H1 (cell line): Measurements from ENCODE around the gene DMPK. TPM values are rescaled to one million over a fixed set of nuclear protein-coding genes. Genes with fewer than 3 reads are reported as not detected.

ENCODE experiments used
- JUN ChIP-seq: IDR thresholded peaks from 2 replicates; pipeline ENCODE4 v1.6.1; 2011; ENCODE audit warnings: low read depth, mild to moderate bottlenecking, improper control_type of control experiment, low read length
- KDM4A ChIP-seq: IDR thresholded peaks from one replicate; pipeline ENCODE4 v1.7.1; 2012; ENCODE audit warnings: low read depth, mild to moderate bottlenecking, moderate library complexity, low read length, inconsistent platforms; ENCODE audit not compliant: severe bottlenecking
- POLR2A ChIP-seq, 2 experiments: IDR thresholded peaks; 1 replicate in 1 of 2; 2 replicates in 1 of 2; pipeline ENCODE4 v1.6.1; 2011; ENCODE audit warnings: low read depth in 2 of 2, low read length in 2 of 2, mild to moderate bottlenecking in 2 of 2; ENCODE audit errors: control extremely low read depth in 1 of 2
- RBBP5 ChIP-seq: IDR thresholded peaks from 2 replicates; pipeline ENCODE4 v1.7.1; 2012; ENCODE audit warnings: low read depth, mild to moderate bottlenecking, inconsistent platforms, low read length, moderate library complexity, borderline replicate concordance
- SUZ12 ChIP-seq: fragments of 200-600 bp; sonication (generic); IDR thresholded peaks from 2 replicates; pipeline ENCODE4 v1.6.1; 2012; ENCODE audit warnings: mild to moderate bottlenecking, inconsistent platforms, low read length, moderate library complexity, mixed read lengths
- TAF7 ChIP-seq: optimal IDR thresholded peaks from 2 replicates; pipeline ENCODE3; 2011; ENCODE audit warnings: low read depth, mild to moderate bottlenecking, inconsistent platforms, low read length, moderate library complexity, borderline replicate concordance
- TBP ChIP-seq: IDR thresholded peaks from 2 replicates; pipeline ENCODE4 v1.6.1; 2011; ENCODE audit warnings: low read depth, low read length, improper control_type of control experiment
- polyA plus RNA-seq, 7 experiments: library from polyadenylated mRNA; depleted of rRNA in 3 of 7; stranded (reverse) in 5 of 7; unstranded in 2 of 7; fragments of >200 nt in 5 of 7; fragments of 200-250 nt in 2 of 7; gene quantifications; 1 replicate in 5 of 7; 2 replicates in 1 of 7; 4 replicates in 1 of 7; pipeline versions ENCODE4 v1.2.1 to v1.2.3, GENCODE V29; 2011 to 2013; ENCODE audit warnings: missing spikeins in 2 of 7, mixed read lengths in 2 of 7
- total RNA-seq: library from RNA; stranded (reverse); fragmentation: NEBNext Ultra II Directional; extraction: Animal tissue kit (Norgen Biotek cat#: 25700); gene quantifications from 2 replicates; pipeline ENCODE4 v1.2.1, GENCODE V29; 2021

Gene DMPK
- total and polyA plus RNA-seq, 2 of the 8 experiments (the other 6 are each of a cell fraction or from before 2014, with no cell fraction given), result 13.7 to 27.4 TPM

- TF ChIP-seq TAF7 (no peak), KDM4A (no peak), SUZ12 (no peak), TBP (no peak), JUN (no peak), POLR2A (IDR thresholded peaks at IDR 0.05; ENCODE audit: control extremely low read depth in 1 of 2, low read depth in 2 of 2, low read length in 2 of 2) (no peak), RBBP5 (no peak)
Observed at GRCh38 chr19:45777395-45777961, 4.8 kb downstream of the DMPK start (continued).
